Measurements from ENCODE around the gene DUSP8. TPM values are rescaled to one million over a fixed set of nuclear protein-coding genes. Genes with fewer than 3 reads are reported as not detected.

DUSP8 gene
- total RNA-seq, 2 donors from 2014 or later = 21.8 to 33.9 TPM

GRCh38 chr11:1530686-1531448 is 41.2 kb downstream of the DUSP8 start:
- H3K9ac ChIP-seq (ENCODE audit: low read depth in 2 of 2, low read length in 2 of 2) = no peak overlapping the region
- no peak for DNase-seq
- peaks cover 7% of the 10 kb centered on the region for H3K4me1 ChIP-seq
- TF ChIP-seq CTCF (IDR thresholded peaks at IDR 0.05) = no peak
- no peak overlapping the region for H3K27ac ChIP-seq
- H3K9me3 ChIP-seq = no peaks in the 10 kb centered on the region
- H3K4me3 ChIP-seq = no peak overlapping the region
- intact Hi-C loops (cut with DNase I) = no loop called here
- H3K27me3 ChIP-seq = no peaks in the 10 kb centered on the region
- no peaks in the 10 kb centered on the region for H3K36me3 ChIP-seq

GRCh38 chr11:1529774-1530173 is 42.3 kb downstream of the DUSP8 start:
- Histone ChIP-seq H3K9ac (ENCODE audit: low read depth in 2 of 2, low read length in 2 of 2) (no peak overlapping the region), H3K4me1 (peaks cover 7% of the 10 kb centered on the region), H3K27ac (no peak overlapping the region), H3K27me3 (no peaks in the 10 kb centered on the region), H3K4me3 (no peak overlapping the region), H3K36me3 (no peaks in the 10 kb centered on the region), H3K9me3 (no peaks in the 10 kb centered on the region)
- intact Hi-C loops (cut with DNase I) = no loop called here
- TF ChIP-seq CTCF (IDR thresholded peaks at IDR 0.05) = no peak
- DNase-seq = no peak

GRCh38 chr11:1529286-1529685 is 42.8 kb downstream of the DUSP8 start:
- Histone ChIP-seq H3K9ac (ENCODE audit: low read depth in 2 of 2, low read length in 2 of 2) (no peak overlapping the region), H3K4me1 (peaks cover 7% of the 10 kb centered on the region), H3K9me3 (no peaks in the 10 kb centered on the region), H3K27ac (no peak overlapping the region), H3K27me3 (no peaks in the 10 kb centered on the region), H3K4me3 (no peak overlapping the region), H3K36me3 (no peaks in the 10 kb centered on the region)
- TF ChIP-seq CTCF (IDR thresholded peaks at IDR 0.05) = no peak
- intact Hi-C loops (cut with DNase I) = no loop called here
- no peak for DNase-seq

GRCh38 chr11:1528710-1529109 is 43.4 kb downstream of the DUSP8 start:
- Histone ChIP-seq H3K27ac (no peak overlapping the region), H3K9ac (ENCODE audit: low read depth in 2 of 2, low read length in 2 of 2) (no peak overlapping the region), H3K4me3 (no peak overlapping the region), H3K36me3 (no peaks in the 10 kb centered on the region), H3K4me1 (peaks cover 7% of the 10 kb centered on the region), H3K27me3 (no peaks in the 10 kb centered on the region), H3K9me3 (no peaks in the 10 kb centered on the region)
- no peak for DNase-seq
- no peak for TF ChIP-seq CTCF (IDR thresholded peaks at IDR 0.05)
- intact Hi-C loops (cut with DNase I) = no loop called here

- Histone ChIP-seq H3K9ac (ENCODE audit: low read depth in 2 of 2, low read length in 2 of 2) (no peak overlapping the region), H3K4me1 (no peaks in the 10 kb centered on the region)
Measured at GRCh38 chr11:1526785-1527184, 45.3 kb downstream of the DUSP8 start.

More at GRCh38 chr11:1526785-1527184, 45.3 kb downstream of the DUSP8 start:
- Histone ChIP-seq H3K27me3 (no peaks in the 10 kb centered on the region), H3K27ac (no peak overlapping the region), H3K9me3 (no peaks in the 10 kb centered on the region), H3K4me3 (no peak overlapping the region), H3K36me3 (no peaks in the 10 kb centered on the region)
- no peak for DNase-seq
- intact Hi-C loops (cut with DNase I) = no loop called here
- TF ChIP-seq CTCF (IDR thresholded peaks at IDR 0.05) = no peak

Measured in colonic mucosa (tissue), 4 donors.